GM12878 (cell line): Measurements from ENCODE around the gene PQBP1.

Experiments
- CEBPB ChIP-seq, 2 experiments: fragments of 150-350 bp in 1 of 2; IDR thresholded peaks; 2 replicates each; pipeline ENCODE4 v1.6.1; 2012 to 2014; ENCODE audit warnings: low read depth in 2 of 2, low read length in 2 of 2, borderline replicate concordance in 1 of 2, inconsistent platforms in 1 of 2
- E4F1 ChIP-seq: fragments of 450-650 bp; IDR thresholded peaks from 2 replicates; pipeline ENCODE4 v1.6.1; 2018; ENCODE audit warnings: borderline replicate concordance, mild to moderate bottlenecking; ENCODE audit not compliant: partially characterized antibody
- GABPA ChIP-seq: IDR thresholded peaks from 2 replicates; pipeline ENCODE4 v1.6.1; 2014; ENCODE audit warnings: antibody characterized with exemption, low read depth, mild to moderate bottlenecking, inconsistent platforms
- POLR2A ChIP-seq: IDR thresholded peaks from 2 replicates; pipeline ENCODE4 v1.6.1; 2011; ENCODE audit warnings: low read depth, mild to moderate bottlenecking, low read length
- POLR2AphosphoS5 ChIP-seq: IDR thresholded peaks from 2 replicates; pipeline ENCODE4 v1.6.1; 2011; ENCODE audit warnings: mild to moderate bottlenecking, low read length, inconsistent platforms
- REST ChIP-seq: IDR thresholded peaks from 2 replicates; pipeline ENCODE4 v1.6.1; 2012; ENCODE audit warnings: mild to moderate bottlenecking, low read depth, low read length
- SIX5 ChIP-seq: IDR thresholded peaks from 2 replicates; pipeline ENCODE4 v1.6.1; 2011; ENCODE audit warnings: mild to moderate bottlenecking, low read depth, low read length, moderate library complexity; ENCODE audit not compliant: severe bottlenecking
- SMAD1 ChIP-seq: fragments of 450-650 bp; IDR thresholded peaks from 2 replicates; pipeline ENCODE4 v1.6.1; 2018; ENCODE audit warnings: mild to moderate bottlenecking, low read depth; ENCODE audit not compliant: partially characterized antibody
- TF ChIP-seq, protein P1 (sequence below): IDR thresholded peaks from 2 replicates; pipeline ENCODE4 v1.6.1; 2012; ENCODE audit warnings: improper control_type of control experiment, low read depth, low read length; ENCODE audit not compliant: insufficient replicate concordance
- TF ChIP-seq, protein P2 (sequence below), 3 experiments: IDR thresholded peaks in 2 of 3; conservative IDR thresholded peaks in 1 of 3; 2 replicates each; pipeline ENCODE4 v1.5.1; 2011; ENCODE audit warnings: low read depth in 3 of 3, low read length in 3 of 3, mild to moderate bottlenecking in 3 of 3, control low read depth in 2 of 3, moderate library complexity in 2 of 3, inconsistent platforms in 1 of 3, mixed read lengths in 1 of 3; ENCODE audit not compliant: control insufficient read depth in 2 of 3, insufficient read depth in 1 of 3; ENCODE audit errors: extremely low read depth in 1 of 3
- TF ChIP-seq, protein P3 (sequence below): fragments of 450-650 bp; IDR thresholded peaks from 2 replicates; pipeline ENCODE4 v1.6.1; 2017; ENCODE audit warnings: mild to moderate bottlenecking, moderate library complexity

DNA sequence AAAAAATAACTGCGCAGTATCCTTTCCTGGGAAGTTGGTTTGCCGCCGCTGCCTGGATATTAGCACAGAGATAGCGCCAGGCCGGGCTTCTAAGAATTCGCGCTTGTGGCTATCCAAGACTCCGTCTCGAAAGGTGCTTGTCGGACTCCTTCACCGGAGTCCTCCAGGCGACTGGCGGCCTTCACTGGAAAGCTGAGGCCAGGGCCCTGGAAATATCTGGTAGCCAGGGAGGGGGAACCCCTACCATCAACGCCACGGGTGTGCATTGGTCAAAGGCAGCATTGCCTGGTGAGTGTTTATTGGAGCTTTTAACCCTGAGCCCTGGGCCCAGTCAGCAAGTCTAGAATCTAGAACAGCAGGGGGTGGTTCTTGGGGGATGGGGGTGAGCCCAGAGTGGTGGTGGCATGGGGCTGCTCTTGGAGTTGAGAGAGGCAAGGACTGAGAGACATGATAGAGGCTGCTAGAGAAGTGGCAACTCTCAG lies 21.7 kb downstream of the PQBP1 start:
- TF ChIP-seq GABPA (no peak), CEBPB (IDR thresholded peaks at IDR 0.05; ENCODE audit: borderline replicate concordance in 1 of 2, low read depth in 2 of 2, low read length in 2 of 2) (no peak), SMAD1 (no peak), POLR2A (no peak), REST (no peak), POLR2AphosphoS5 (no peak), SIX5 (no peak), E4F1 (no peak)
- TF ChIP-seq, protein P1, sequence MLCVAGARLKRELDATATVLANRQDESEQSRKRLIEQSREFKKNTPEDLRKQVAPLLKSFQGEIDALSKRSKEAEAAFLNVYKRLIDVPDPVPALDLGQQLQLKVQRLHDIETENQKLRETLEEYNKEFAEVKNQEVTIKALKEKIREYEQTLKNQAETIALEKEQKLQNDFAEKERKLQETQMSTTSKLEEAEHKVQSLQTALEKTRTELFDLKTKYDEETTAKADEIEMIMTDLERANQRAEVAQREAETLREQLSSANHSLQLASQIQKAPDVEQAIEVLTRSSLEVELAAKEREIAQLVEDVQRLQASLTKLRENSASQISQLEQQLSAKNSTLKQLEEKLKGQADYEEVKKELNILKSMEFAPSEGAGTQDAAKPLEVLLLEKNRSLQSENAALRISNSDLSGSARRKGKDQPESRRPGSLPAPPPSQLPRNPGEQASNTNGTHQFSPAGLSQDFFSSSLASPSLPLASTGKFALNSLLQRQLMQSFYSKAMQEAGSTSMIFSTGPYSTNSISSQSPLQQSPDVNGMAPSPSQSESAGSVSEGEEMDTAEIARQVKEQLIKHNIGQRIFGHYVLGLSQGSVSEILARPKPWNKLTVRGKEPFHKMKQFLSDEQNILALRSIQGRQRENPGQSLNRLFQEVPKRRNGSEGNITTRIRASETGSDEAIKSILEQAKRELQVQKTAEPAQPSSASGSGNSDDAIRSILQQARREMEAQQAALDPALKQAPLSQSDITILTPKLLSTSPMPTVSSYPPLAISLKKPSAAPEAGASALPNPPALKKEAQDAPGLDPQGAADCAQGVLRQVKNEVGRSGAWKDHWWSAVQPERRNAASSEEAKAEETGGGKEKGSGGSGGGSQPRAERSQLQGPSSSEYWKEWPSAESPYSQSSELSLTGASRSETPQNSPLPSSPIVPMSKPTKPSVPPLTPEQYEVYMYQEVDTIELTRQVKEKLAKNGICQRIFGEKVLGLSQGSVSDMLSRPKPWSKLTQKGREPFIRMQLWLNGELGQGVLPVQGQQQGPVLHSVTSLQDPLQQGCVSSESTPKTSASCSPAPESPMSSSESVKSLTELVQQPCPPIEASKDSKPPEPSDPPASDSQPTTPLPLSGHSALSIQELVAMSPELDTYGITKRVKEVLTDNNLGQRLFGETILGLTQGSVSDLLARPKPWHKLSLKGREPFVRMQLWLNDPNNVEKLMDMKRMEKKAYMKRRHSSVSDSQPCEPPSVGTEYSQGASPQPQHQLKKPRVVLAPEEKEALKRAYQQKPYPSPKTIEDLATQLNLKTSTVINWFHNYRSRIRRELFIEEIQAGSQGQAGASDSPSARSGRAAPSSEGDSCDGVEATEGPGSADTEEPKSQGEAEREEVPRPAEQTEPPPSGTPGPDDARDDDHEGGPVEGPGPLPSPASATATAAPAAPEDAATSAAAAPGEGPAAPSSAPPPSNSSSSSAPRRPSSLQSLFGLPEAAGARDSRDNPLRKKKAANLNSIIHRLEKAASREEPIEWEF: no peak
- TF ChIP-seq, protein P2, sequence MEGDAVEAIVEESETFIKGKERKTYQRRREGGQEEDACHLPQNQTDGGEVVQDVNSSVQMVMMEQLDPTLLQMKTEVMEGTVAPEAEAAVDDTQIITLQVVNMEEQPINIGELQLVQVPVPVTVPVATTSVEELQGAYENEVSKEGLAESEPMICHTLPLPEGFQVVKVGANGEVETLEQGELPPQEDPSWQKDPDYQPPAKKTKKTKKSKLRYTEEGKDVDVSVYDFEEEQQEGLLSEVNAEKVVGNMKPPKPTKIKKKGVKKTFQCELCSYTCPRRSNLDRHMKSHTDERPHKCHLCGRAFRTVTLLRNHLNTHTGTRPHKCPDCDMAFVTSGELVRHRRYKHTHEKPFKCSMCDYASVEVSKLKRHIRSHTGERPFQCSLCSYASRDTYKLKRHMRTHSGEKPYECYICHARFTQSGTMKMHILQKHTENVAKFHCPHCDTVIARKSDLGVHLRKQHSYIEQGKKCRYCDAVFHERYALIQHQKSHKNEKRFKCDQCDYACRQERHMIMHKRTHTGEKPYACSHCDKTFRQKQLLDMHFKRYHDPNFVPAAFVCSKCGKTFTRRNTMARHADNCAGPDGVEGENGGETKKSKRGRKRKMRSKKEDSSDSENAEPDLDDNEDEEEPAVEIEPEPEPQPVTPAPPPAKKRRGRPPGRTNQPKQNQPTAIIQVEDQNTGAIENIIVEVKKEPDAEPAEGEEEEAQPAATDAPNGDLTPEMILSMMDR (IDR thresholded peaks at IDR 0.05 in 2 of 3, conservative IDR thresholded peaks at IDR 0.05 in 1 of 3; ENCODE audit: control insufficient read depth in 2 of 3, extremely low read depth in 1 of 3, insufficient read depth in 1 of 3, low read depth in 3 of 3, low read length in 3 of 3): no peak
- TF ChIP-seq, protein P3, sequence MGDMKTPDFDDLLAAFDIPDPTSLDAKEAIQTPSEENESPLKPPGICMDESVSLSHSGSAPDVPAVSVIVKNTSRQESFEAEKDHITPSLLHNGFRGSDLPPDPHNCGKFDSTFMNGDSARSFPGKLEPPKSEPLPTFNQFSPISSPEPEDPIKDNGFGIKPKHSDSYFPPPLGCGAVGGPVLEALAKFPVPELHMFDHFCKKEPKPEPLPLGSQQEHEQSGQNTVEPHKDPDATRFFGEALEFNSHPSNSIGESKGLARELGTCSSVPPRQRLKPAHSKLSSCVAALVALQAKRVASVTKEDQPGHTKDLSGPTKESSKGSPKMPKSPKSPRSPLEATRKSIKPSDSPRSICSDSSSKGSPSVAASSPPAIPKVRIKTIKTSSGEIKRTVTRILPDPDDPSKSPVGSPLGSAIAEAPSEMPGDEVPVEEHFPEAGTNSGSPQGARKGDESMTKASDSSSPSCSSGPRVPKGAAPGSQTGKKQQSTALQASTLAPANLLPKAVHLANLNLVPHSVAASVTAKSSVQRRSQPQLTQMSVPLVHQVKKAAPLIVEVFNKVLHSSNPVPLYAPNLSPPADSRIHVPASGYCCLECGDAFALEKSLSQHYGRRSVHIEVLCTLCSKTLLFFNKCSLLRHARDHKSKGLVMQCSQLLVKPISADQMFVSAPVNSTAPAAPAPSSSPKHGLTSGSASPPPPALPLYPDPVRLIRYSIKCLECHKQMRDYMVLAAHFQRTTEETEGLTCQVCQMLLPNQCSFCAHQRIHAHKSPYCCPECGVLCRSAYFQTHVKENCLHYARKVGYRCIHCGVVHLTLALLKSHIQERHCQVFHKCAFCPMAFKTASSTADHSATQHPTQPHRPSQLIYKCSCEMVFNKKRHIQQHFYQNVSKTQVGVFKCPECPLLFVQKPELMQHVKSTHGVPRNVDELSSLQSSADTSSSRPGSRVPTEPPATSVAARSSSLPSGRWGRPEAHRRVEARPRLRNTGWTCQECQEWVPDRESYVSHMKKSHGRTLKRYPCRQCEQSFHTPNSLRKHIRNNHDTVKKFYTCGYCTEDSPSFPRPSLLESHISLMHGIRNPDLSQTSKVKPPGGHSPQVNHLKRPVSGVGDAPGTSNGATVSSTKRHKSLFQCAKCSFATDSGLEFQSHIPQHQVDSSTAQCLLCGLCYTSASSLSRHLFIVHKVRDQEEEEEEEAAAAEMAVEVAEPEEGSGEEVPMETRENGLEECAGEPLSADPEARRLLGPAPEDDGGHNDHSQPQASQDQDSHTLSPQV: no peak
